ENCODE data around the gene DNAJC9. TPM values are rescaled to one million over a fixed set of nuclear protein-coding genes. Genes with fewer than 3 reads are reported as not detected.

DNAJC9 gene
- total RNA-seq, 1 donor from 2014 or later, result 37.5 TPM

GRCh38 chr10:73205890-73206289, 41.2 kb downstream of the DNAJC9 start:
- Mint-ChIP-seq H3K4me3 (ENCODE audit: unreplicated experiment) (no peak overlapping the region), H3K27ac (ENCODE audit: unreplicated experiment) (no peak overlapping the region), H3K27me3 (ENCODE audit: unreplicated experiment) (no peaks in the 10 kb centered on the region), H3K4me1 (ENCODE audit: low read depth, unreplicated experiment) (no peaks in the 10 kb centered on the region), H3K36me3 (ENCODE audit: unreplicated experiment) (peaks cover 13% of the 10 kb centered on the region), H3K9me3 (ENCODE audit: unreplicated experiment) (peaks cover 2% of the 10 kb centered on the region)
- no peak for DNase-seq
- TF ChIP-seq CTCF (IDR thresholded peaks at IDR 0.05; ENCODE audit: partially characterized antibody, unreplicated experiment), result no peak

DNA sequence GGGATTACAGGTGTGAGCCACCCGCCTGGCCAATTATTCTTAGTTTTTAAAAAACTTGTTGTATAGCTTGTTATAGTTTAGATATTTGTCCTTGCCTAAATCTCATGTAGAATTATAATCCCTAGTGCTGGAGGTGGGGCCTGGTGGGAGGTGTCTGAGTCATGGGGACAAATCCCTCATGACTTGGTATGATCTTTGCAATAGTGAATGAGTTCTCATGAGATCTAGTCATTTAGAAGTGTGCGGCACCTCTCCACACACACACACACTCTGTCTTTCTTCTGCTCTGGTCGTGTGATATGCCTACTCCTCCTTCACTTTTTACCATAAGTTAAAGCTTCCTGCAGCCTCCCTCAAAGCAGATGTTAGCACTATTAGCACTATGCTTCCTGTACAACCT, 42.0 kb downstream of the DNAJC9 start:
- no peaks in the 10 kb centered on the region for H3K27me3 Mint-ChIP-seq (ENCODE audit: unreplicated experiment)
- no peak overlapping the region for H3K4me3 Mint-ChIP-seq (ENCODE audit: unreplicated experiment)
- H3K9me3 Mint-ChIP-seq (ENCODE audit: unreplicated experiment), result peaks cover 2% of the 10 kb centered on the region
- DNase-seq, result no peak
- peaks cover 13% of the 10 kb centered on the region for H3K36me3 Mint-ChIP-seq (ENCODE audit: unreplicated experiment)
- H3K4me1 Mint-ChIP-seq (ENCODE audit: low read depth, unreplicated experiment), result no peaks in the 10 kb centered on the region
- no peak overlapping the region for H3K27ac Mint-ChIP-seq (ENCODE audit: unreplicated experiment)
- no peak for TF ChIP-seq CTCF (IDR thresholded peaks at IDR 0.05; ENCODE audit: partially characterized antibody, unreplicated experiment)

Other genes with a start within 250 kb of the DNAJC9 start
- gene P4HA1, start 150.4 kb downstream of the DNAJC9 start, total RNA-seq (ENCODE audit: unreplicated experiment), result 3.5 TPM
- gene NUDT13, start 136.8 kb downstream of the DNAJC9 start, total RNA-seq (ENCODE audit: unreplicated experiment), result 3.3 TPM
- 31.3 TPM for gene ECD, start 79.2 kb downstream of the DNAJC9 start, total RNA-seq (ENCODE audit: unreplicated experiment)
- 31.3 TPM for gene FAM149B1, start 79.1 kb downstream of the DNAJC9 start, total RNA-seq (ENCODE audit: unreplicated experiment)
- gene MRPS16, start 5.4 kb upstream of the DNAJC9 start, total RNA-seq (ENCODE audit: unreplicated experiment), result 89.2 TPM
- 1.3 TPM for gene CFAP70, start 111.6 kb upstream of the DNAJC9 start, total RNA-seq (ENCODE audit: unreplicated experiment)
- gene ANXA7, start 166.8 kb upstream of the DNAJC9 start, total RNA-seq (ENCODE audit: unreplicated experiment), result 35.9 TPM
- 3.5 TPM for gene MSS51, start 186.3 kb upstream of the DNAJC9 start, total RNA-seq (ENCODE audit: unreplicated experiment)
- gene PPP3CB, start 248.8 kb upstream of the DNAJC9 start, total RNA-seq (ENCODE audit: unreplicated experiment), result 67.9 TPM

All from glutamatergic neuron (in vitro differentiated cells).